ENCODE data around the gene SLC2A11.

DNA sequence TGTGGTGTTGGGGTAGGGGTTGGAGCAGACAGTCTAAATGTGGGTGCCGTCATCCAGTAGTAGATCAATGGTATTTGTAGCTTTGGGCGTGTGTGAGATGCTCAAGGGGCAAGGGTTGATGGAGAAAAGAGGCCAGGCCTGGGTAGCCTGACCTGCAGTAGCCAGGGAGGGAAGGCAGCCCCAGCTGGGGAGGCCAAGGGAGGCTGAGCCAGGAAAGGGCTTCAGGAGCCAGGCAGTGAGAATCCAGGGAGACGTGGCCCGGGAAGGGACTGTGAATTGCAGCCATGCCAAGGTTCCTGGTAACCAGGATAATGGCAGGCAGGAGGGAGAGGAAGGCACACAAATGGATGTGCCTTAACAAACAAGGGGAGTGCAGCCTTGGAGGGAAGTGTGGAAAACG lies 16.4 kb upstream of the SLC2A11 start:
- TF ChIP-seq, protein P1, sequence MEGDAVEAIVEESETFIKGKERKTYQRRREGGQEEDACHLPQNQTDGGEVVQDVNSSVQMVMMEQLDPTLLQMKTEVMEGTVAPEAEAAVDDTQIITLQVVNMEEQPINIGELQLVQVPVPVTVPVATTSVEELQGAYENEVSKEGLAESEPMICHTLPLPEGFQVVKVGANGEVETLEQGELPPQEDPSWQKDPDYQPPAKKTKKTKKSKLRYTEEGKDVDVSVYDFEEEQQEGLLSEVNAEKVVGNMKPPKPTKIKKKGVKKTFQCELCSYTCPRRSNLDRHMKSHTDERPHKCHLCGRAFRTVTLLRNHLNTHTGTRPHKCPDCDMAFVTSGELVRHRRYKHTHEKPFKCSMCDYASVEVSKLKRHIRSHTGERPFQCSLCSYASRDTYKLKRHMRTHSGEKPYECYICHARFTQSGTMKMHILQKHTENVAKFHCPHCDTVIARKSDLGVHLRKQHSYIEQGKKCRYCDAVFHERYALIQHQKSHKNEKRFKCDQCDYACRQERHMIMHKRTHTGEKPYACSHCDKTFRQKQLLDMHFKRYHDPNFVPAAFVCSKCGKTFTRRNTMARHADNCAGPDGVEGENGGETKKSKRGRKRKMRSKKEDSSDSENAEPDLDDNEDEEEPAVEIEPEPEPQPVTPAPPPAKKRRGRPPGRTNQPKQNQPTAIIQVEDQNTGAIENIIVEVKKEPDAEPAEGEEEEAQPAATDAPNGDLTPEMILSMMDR (conservative IDR thresholded peaks at IDR 0.05 in 1 of 2, IDR thresholded peaks at IDR 0.05 in 1 of 2; ENCODE audit: extremely low read depth in 1 of 2, insufficient read depth in 1 of 2, low read depth in 1 of 2, low read length in 2 of 2), result no peak
- TF ChIP-seq EZH2 (IDR thresholded peaks at IDR 0.05; ENCODE audit: borderline replicate concordance, low read length), result no peak

Data from mammary epithelial cell (primary cell).